HG03469 (cell line): ENCODE measurements around the gene SEZ6.
A peak's percentile ranks its signal among the peaks of the same experiment; 100 is the strongest.

Source experiments
- ATAC-seq: cut with Tn5 transposase; IDR thresholded peaks from one replicate; pipeline ENCODE4 v1.9.1; 2021; ENCODE audit warnings: mild to moderate bottlenecking, moderate library complexity, moderate number of reproducible peaks; ENCODE audit not compliant: unreplicated experiment

The SEZ6 gene

GRCh38 chr17:28956861-28957260, 49.0 kb downstream of the SEZ6 start:
- no peak for ATAC-seq

GRCh38 chr17:28956112-28956511, 49.7 kb downstream of the SEZ6 start:
- ATAC-seq: no peak

GRCh38 chr17:28955408-28955807, 50.4 kb downstream of the SEZ6 start:
- ATAC-seq: no peak

GRCh38 chr17:28954886-28955285, 50.9 kb downstream of the SEZ6 start:
- no peak for ATAC-seq

GRCh38 chr17:28953444-28954118, 52.3 kb downstream of the SEZ6 start:
- ATAC-seq: no peak

DNA sequence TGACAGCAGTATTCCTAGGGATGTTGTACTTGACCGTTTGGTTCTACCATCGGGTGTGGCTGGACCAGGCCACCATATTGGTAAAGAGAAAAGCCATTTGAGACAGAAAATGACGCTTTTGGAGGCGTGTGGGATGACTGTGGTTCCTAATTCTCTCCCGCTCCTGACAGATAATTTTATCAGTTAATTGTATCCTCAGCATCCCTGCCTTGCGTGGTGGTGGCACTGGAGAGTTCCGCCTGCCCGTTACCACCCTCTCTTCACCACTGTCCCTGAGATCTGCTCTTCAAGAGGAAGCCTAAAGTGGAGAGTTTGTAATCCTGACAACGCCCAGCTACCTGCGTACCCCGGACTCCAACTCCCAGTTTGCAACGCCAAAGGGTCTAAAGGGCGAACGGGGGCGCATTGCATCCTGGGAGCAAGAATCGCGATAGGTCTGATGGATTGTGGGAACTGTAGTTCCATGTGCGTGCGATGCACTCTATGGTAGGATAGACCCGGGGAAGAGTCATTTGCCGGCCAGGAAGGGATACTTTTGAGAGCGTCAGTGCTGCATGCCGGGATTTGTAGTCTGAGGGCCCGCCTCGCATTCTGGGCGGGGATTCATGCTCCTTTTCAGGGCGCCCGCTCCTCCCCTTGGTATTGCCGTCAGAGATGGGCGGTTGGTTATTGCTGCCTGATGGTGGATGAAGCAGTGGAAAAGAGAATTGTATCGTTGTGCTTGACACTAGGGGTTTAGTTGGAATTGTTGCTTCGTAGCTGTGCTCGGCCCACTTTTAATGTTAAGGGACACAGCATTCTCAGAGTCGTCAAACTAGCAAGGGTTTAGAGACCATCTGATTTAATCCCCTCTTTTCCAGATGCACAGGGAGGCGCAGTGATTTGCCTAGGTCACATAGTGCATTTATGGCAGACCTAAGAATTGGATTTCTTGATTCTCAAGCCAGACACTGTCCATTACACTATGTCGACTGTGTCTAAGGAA, 53.5 kb downstream of the SEZ6 start:
- peak; percentile 42 for ATAC-seq

DNA sequence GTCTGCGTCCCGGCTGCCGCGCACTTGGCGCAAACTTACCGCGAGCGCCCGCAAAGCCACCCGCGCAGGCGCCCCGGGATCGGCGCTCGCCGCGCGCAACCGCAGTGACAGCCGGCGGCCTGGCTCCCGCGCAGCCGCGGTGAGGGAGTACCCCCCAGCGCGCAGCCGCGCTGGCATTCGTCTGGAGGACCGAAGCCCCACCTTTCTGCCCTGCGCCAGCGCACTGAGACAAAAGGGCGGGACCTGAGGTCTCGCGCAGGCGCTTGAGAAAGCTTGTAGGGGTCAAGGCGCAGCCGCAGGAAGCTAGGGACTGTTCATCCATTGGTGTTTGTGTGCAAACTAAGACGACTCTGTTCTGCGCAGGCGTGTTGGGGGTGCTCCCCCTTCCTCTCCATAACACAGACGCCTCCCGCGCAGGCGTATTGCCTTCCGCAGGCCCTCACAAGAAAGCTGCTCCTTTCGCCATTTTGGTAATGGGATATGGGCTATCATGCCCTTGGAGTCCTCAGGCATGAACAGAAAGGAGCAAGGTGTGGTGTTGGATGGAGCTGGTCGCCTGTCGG, 54.3 kb downstream of the SEZ6 start, which contains the start of gene PHF12:
TSS of gene PHF12 (minus strand) at position 91 of the 563 bp plus-strand sequence. CDS start 558 bp downstream, outside the sequence.
- ATAC-seq: peak; percentile 57

DNA sequence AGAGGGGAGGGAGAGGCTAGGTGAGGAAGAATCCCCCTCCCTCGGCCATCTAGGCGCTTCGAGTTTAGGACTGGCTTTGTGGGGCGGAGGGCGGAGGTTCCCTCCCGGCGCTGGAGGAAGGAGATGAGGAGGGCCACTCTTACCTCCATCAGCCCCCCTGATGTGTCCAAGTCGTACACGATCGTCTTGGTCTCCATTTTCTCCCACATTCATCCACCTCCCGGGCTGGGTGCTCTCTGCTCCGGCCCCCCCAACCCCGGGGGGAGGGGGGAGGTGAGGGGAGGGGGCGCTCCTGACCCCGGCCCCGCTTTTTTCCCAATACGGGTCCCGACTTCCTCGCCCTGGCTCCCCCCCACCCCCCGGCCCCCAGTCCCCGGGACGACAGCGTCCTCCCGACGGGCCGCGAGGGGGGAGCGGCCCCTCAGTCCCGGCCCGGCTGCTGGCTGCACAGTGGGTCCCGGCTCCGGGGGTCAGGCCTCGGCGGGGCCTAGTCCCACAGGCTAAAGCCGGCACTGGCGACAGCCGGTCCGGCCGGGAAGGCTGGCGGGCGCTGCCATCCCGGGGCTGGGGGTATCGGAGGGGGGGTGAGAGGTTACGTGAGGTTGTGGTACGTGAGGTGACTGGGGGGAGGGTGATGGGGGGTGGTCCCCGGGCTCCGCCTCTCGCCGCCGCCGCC, 54.9 kb downstream of the SEZ6 start:
- ATAC-seq: no peak

- no peak for ATAC-seq
These were observed 55.6 kb downstream of the SEZ6 start for GRCh38 chr17:28950017-28950751.

DNA sequence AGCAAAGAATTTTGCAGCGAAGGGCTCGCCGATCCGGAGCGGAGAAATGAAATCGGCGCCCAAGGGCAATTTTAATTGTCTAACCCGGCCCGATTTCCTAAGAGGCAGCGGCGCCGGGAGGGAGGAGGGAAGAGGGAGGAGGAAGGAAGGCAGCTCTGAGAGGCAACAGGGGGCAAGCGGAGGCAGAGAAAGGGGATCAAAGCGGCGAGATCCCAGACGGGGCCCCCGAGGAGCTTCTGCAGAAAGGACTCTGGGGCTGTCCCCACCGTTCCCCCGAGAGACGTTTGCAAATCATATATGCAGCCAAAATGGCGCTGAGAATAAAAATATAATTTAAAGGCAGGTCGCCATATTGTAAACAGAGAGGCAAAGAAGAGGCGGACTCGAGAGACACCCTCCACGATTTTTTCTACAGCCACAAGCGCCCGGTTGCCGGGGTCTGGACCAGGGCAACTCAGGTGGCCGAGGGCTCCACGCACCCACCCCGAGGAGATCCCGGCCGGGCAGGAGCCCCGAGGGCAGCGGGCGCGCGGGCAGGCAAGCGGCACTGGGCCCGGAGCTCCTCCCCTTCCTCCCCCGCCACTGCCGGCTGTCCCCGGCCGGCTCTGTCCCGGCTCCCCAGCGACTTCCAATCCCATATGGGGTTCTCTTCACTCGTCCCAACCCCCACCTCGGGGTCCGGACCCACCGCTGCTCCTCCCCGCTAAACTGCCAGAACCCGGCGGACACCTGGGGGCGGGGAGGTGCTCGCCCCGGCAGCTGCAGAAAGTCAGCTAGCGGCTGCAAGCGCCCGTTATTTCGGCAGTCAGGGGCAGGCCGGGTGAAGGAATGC, 56.4 kb downstream of the SEZ6 start:
- no peak for ATAC-seq

DNA sequence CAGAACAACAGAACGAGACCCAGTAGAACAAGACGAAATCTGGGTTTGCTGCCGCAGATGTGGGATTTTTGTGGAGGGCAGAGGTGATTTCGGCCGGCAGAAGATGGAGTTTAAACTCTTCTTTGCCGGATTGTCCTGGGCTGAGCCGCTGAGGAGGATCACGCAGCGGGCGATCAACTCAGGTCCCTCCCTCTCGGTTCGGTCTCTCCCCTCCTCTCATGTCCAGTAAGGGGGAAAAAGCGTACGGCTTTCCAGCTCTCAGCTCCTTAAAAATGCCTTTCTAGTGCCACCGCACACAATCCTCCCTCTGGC, 57.0 kb downstream of the SEZ6 start:
- ATAC-seq: no peak

DNA sequence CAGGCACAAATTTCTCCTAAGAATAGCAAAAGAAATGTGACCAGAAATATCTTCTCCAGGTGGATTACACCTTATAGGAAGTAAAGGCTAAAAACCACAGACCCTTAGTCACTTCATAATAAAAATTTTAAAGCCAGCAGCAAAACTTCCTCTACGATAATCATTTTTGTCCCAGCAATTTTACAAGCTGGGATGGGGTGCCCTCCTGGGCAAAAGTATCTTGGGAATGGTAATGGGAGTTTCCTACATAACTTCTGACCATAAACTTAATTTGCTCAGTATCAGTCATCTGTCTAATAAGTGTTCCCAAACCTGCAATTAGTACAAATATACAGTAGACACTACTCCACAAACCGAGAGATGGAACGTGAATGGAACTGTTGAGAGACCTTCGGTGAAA, 57.5 kb downstream of the SEZ6 start:
- no peak for ATAC-seq

DNA sequence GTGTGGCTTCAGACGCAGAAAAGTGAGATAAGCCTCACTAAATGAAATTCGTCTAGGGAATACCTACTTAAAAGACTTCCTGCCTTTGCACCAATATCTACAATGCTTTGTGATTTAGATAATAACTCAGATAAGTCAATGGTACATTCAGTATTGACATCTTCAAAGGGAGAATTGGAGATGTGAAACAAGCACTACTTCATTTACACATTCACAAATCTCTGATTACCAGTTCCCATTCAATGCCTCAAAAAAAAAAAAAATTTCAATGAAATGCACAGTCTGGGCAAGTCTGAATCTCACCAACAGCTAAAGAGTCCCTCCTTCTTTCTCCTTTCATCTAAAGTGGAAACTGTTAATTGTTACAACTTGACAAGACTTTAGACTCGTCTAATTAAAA, 58.2 kb downstream of the SEZ6 start:
- no peak for ATAC-seq

GRCh38 chr17:28946239-28946638, 59.6 kb downstream of the SEZ6 start:
- ATAC-seq: no peak

- no peak for ATAC-seq
These were observed 60.7 kb downstream of the SEZ6 start for GRCh38 chr17:28944862-28945741.

- ATAC-seq: no peak
These were observed 61.5 kb downstream of the SEZ6 start for GRCh38 chr17:28944343-28944742.

- ATAC-seq: no peak
These were observed 62.9 kb downstream of the SEZ6 start for GRCh38 chr17:28942925-28943324.

DNA sequence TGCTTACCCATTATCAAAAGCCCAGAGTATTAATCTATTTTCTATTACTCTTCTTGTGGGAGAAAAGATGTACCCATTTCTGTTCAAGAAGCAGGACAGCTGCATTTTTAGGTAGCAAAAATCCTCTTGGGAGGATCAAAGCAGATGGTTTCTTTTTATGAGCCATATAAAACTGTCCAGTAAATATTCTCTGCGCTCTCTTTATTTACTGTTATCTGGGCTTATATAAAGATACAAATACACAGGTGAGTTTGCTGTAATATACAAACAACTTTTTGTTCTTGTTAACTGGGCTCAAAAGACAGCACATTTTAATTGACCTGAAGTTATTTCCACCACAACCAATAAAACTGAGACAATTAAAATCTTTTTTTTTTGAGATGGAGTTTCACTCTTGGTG, 64.6 kb downstream of the SEZ6 start:
- ATAC-seq: no peak

DNA sequence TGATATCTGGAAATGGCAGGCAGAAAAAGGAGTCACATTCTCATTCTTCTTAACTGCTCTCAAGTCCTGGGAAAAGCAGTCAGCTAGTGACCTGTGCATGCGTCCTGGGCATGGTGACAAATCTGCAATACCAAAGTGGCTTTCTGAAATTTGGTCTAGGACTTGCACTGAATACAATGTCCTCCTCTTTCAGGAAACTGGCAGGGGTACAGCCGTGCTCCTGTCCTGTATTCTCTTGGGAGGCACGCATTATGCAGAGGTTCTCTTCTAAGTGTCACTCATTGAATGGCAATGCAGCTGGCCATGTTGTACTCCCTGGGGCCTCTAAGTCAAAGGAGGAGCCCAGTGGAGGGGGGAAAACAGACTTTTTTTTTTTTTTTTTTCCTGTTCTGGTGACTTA, 65.2 kb downstream of the SEZ6 start:
- ATAC-seq: no peak
